ENCODE results near the gene TEP1.

- TF ChIP-seq, protein P1, sequence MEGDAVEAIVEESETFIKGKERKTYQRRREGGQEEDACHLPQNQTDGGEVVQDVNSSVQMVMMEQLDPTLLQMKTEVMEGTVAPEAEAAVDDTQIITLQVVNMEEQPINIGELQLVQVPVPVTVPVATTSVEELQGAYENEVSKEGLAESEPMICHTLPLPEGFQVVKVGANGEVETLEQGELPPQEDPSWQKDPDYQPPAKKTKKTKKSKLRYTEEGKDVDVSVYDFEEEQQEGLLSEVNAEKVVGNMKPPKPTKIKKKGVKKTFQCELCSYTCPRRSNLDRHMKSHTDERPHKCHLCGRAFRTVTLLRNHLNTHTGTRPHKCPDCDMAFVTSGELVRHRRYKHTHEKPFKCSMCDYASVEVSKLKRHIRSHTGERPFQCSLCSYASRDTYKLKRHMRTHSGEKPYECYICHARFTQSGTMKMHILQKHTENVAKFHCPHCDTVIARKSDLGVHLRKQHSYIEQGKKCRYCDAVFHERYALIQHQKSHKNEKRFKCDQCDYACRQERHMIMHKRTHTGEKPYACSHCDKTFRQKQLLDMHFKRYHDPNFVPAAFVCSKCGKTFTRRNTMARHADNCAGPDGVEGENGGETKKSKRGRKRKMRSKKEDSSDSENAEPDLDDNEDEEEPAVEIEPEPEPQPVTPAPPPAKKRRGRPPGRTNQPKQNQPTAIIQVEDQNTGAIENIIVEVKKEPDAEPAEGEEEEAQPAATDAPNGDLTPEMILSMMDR (IDR thresholded peaks at IDR 0.05; ENCODE audit: insufficient read depth, low read length, poor library complexity, severe bottlenecking) = no peak
- TF ChIP-seq EZH2phosphoT487 (conservative IDR thresholded peaks at IDR 0.05; ENCODE audit: low read length) = no peak
Observed at GRCh38 chr14:20332788-20333493, 80.4 kb downstream of the TEP1 start, which contains the start of gene CCNB1IP1.

All from SU-DHL-6 (cell line).